Activated CD8-positive, alpha-beta memory T cell treated with anti-CD3 and anti-CD28 coated beads, Interleukin-2, amount 50 U/mL, for 1 hour (primary cell): ENCODE results near the gene GLIS2.
A peak's percentile ranks its signal among the peaks of the same experiment; 100 is the strongest.

Experiments
- DNase-seq: peaks from one replicate; pipeline ENCODE4 v3.0.0-alpha.2; 2020; ENCODE audit errors: extremely low read depth

Gene GLIS2

DNA sequence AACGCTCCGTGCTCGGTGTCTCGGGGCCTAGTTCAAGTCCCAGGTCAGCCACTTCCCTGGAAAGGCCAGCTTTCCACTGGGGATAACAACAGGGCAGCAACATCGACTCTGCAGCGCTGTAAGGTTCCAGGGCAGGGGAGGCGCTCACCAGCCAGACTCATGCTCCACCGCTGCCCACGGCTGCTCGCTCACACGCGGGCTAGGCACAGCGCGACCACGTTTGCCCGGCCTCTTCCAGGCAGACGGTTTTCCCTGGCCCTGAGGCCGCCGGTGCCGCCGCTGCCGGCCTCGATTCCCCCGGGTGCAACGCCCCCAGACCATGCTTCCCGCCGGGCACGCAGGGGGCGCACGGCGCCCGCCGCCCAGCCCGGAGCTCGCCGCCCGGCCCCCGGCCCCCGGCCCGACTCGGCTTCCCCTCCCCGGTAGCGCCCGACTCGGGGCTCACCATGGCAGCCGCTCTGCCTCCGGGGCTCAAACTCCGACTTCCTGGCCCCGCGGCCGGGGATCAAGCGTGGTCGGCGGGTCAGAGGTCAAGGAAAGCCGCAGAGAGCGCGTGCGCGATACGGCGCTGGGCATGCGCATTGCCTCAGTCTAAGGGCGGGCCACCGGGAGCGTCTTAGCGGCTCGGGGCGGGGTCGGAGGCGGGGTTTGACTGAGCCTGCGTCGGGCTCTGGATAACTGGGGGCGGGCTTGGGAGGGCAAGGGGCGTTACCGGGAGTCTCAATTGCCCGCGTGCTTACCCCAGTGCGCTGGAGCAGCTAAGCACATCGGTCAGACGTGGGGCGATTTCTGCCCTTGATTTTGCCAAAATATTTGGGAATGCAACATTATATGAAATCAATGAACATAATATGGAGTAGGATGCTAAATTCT is 35.2 kb downstream of the GLIS2 start, which contains the start of gene PAM16:
Gene PAM16, minus strand, starts transcription at position 535 of the 873 bp plus-strand sequence. Its CDS starts 87 bp downstream, at position 448.
- peak; percentile 89 for DNase-seq

DNA sequence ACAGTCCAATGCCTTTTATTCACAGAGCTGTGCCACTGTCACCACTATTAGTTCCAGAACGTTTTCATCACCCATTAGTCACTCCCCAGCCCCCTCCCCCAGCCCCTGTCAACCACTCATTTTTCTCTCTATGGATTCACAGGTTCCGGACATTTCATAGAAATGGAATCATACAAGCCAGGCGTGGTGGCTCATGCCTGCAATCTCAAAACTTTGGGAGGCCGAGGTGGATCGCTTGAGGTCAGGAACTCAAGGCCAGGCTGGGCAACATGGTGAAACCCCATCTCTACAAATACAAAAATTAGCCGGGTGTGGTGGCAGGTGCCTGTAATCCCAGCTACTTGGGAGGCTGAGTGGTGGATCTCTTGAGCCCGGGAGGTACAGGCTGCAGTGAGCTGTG is 36.0 kb downstream of the GLIS2 start:
- DNase-seq: no peak

DNA sequence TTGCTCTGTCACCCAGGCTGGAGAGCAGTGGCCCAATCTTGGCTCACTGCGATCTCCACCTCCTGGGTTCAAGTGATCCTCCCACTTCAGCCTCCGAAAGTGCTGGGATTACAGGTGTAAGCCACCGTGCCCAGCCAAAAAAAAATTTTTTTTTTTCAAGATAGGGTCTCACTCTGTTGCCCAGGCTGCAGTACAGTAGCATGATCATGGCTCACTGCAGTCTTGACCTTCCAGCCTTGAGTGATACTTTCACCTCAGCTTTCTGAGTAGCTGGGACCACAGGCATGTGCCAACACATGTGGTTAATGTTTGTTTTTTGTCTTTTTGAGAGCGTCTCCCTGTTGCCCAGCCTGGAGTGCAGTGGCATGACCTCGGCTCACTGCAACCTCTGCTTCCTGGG is 37.0 kb downstream of the GLIS2 start:
- DNase-seq: no peak

DNA sequence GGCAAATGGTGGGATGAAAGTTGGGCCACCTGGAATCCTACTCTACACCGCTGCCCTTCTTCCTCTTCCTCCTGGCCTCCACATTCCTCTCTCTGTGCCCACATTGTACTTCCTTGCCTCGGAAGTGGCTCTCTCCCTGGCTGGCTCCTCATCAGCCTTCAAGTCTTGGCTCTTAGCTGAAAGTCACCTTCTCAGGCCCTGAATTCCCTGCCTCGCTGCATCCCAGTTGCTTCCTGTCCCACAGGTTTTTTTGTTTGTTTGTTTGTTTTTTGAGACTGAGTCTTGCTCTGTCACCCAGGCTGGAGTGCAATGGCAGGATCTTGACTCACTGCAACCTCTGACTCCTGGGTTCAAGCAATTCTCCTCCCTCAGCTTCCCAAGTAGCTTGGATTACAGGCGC is 37.8 kb downstream of the GLIS2 start:
- no peak for DNase-seq

DNA sequence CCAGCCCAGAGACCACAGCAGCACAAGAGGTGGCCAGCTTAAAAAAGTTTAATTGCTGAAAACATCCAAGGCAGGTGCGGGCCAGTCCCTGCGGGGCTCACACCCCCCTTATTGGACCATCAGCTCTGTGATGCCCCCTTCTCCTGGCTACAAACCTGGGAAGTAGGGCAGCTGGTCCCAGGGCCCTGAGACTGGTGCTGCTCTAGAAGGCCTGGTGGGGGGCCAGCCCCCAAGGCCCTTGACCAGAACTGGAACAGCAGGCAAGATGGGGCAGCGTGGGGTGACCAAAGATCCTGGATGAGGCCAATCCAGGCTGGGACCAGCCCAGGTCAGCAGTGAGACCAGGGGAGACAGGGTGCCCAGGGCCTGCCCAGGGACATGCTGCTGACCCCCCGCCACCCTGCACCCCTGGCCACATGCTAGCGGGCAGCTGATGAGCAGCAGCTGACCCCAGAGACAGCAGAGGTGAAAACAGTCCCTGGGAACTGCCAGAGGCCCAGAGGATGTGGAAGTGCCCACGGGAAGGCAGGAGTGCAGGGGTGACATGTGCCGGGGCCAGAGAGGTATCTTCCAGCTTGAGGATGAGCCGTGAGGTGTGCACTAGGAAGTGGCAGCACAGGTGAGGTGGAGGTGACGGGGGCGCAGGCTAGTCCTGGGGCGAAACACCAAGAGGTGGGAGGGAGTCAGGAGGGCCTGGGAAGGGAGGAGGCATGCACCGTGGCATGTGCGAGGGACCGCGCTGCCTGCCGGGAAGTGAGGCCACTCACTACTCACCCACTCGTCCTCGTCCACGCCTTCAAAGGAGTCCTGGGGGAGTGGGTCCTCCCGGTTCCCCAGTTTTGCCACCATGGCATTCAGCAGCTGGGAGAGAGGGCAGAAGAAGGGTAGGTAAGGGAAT is 38.9 kb downstream of the GLIS2 start:
- DNase-seq: no peak

DNA sequence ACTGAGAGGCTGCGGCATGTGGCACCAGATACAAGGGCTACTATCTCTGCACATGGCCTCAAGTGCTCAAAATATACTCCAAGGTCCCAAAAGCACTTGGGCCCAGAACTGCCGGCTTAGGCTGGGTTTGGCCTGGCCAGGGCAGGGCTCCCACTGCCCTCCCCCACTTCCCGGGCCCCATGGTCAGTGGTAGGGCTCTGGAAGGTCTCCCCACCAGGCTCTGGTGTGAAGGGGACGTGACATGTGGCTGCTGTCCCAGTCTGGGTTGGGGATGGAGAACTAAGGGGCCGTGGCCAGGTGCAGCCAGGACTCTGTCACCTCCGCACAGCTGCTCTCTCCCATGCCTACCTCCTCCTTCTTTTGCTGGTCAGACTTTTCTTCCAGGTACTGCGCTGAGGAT is 41.0 kb downstream of the GLIS2 start:
- DNase-seq: no peak

DNA sequence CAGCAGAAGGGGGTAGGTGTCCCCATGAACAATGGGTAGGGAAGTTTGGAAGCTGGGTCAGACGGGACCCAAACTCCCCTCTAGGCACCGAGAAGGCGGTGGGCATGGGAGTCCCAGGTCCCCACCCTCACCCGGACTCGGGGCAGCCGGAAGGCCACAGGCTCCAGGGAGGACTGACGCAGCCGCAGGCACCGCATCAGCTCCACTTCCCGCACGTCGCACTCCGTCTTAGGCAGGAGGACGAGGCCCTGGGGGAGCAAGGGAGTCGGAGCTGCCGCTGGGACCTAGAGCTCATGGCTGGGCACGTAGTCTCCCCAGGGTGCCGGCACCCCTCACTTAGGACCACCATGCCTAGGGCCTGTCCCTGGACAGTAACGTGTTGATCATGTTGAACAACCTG is 42.4 kb downstream of the GLIS2 start:
- DNase-seq: no peak

DNA sequence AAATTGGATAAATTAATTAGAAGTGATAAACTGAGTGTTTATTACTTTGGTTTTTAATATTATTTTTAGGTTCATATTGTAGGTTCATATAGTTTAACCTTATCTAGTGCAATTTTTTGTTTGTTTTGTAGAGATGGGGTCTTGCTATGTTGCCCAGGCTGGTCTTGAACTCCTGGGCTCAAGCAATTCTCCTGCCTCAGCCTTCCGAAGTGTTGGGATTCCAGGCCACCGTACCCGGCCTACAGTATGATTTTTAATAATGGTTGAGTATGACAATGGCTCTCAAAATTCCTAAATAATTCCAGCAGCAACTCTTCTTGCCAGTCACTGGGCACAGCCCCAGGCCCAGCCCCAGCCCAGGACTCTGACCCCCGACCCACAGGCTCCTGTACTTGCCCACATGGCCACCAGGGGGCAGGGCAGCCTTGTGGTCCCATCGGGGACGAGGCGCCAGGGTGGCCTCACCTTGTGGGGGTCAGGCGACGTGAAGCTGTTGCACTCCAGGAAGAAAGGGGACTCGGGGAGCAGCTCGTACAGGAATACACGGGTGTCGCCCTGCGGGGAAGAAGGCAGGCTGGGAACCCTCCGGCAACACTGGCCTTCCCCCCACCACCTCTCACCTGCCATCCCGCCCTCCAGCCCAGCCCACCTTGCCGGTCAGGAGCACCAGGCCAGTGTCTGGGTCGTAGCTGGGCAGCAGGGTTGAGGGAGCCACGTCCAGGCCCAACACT is 43.1 kb downstream of the GLIS2 start:
- no peak for DNase-seq

DNA sequence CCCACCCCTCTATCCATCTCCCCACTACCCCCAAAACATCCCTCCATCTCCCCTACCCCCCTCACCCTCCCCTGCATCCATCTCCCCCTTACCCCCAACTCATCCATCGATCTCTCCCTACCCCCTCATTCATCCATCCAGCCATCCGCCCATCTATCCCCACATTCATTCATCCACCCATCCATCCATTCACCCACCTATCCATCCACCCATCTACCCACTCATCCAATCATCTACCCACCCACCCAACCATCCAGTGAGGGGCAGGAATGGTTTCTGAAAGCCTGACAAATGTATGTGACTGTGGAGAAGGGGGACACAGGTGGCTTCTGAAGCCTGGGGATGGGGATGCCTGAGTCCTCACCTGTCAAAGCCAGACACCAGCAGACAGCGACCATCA is 44.0 kb downstream of the GLIS2 start:
- DNase-seq: no peak

DNA sequence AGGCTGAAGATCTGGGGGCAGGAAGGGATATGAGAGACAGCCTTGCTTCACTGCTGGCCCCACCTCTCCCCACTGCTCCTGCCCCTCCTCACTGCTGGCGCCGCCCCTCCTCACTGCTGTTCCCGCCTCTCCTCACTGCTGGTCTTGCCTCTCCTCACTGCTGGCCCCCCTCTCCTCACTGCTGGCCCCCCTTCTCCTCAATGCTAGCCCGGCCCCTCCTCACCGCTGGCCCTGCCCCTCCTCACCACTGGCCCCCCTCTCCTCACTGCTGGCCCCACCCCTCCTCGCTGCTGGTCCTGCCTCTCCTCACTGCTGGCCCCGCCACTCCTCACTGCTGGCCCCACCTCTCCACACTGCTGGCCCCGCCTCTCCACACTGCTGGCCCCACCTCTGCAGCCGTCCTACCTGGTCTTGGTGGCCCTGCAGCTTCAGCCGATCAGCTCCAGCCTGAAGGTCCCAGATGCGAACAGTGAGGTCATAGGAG is 44.7 kb downstream of the GLIS2 start:
- no peak for DNase-seq

DNA sequence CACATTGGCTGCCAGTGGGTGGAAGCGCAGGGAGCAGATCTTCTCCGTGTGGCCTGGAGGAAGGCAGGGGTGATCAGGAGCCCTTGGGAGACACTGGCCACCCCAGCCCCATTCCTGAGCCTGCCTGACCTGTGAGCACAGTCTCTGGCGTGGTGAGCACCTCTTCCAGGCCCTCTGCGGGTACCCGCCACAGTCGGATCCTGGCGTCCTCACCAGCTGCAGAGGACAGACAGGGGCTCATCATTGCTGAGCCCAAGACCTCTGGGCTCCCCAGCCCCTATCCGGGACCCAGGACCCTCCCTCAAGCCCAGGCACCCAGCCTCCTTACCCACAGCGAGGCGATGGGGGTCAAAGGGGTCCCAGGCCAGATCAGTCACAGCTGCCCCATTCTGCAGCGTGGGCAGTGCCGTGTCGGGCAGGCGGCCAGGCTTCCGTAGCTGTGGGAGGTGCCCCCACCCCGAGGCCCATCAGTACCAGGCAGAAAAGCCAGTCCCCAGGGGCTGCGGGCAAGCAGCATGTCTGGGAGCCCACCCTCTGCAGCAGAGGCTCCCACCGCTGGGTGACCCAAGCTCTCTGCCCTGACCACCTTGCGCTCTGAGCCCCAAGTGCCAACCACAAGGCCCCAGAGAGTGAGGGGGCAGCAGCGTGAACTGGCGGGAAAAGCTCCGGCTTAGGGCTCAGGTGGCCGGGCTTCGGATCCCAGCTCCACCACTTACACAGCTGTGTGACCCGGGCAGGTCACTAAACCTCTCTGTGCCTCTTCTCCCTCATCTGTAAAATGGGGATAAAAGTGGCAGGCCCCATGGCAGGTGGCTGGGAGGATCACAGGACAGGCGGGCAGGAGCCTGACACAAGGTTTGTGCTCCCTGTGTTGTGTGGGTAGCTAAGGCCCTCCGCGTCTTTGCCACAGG is 45.4 kb downstream of the GLIS2 start:
- DNase-seq: no peak

DNA sequence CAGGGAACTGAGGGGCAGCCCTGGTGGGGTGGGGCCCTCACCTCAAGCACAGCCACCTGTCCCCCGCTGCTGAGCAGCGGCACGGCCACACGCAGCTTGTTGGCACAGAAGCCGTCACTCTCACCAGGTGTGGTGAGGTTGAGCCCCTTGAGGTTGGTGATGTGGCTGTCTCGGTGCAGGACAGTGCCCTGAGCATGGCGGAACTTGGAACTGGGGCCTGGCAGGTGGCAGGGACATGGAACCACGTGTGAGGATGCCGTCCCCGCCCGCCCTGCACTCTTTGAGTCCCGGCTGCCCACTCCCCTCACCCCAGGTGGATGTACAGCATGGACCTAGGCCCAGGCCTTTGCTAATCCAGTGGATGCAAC is 46.1 kb downstream of the GLIS2 start:
- DNase-seq: no peak

DNA sequence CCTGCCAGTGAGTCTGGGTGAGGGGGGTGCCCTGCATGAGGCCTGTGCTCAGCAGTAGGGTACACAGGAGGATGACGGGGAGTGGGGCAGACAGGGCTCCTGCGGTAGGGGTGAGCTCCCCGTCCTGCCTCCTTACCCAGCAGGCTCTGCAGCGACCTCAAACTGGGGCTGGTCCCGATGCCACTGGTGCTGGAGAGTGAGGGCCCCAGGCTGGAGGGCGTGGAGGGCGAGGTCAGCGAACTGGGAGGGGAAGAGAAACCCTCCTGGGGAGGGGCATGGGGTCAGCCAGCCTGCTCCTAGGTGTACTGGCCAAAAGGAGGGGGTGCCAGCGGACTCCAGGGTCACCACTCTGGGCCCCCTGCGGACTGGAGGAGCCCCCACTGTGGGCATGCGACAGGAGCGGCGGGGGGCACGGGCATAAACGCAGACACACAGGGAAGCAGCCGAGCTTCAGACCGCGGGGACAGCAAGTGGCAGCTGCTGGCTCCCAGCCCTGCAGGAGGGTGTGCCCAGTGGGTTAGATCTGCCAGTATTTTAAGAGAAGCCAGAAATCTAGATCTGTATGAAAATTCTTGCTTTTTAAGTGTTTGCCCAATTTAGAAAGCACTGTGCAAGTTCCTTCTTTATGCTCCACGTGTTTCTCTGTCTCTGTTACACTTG is 46.7 kb downstream of the GLIS2 start:
- DNase-seq: no peak

DNA sequence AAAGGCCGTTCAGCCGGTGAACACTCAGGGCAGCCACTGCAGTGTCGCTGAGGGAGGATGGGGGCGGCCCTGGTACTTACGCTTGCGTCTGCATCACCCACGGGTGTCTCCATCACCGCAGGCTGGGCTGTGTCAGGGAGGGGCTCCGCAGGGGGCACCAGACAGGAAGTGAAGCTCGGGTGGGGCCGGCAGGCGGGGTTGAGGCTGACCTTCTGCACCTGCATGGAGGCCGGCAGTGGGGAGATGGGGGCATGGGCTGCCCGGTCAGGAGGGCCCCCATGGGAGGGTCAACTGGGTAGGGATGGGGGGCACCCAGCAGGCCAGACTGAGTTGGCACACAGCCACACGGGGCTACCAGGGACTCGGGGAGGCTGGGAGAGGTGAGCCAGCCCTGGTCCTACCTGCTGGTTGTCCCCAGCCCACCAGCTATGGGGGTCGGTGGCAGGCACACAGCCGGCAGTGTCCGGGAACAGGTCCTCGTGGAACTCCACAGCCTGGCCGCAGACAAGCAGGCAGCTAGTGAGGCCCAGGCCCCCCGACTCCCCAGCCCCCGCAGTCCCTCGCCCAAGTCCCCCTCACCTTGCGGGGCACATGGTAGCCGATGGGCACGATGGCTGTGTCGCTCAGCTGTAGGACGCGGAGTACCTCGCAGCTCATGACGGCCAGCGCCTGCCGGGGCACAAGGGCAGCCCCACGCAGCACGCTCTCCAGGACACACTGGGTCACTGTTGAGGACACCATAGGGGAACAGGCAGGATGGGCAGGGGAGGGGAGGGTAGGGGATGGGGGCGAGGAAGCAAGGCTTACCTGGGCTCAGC is 48.5 kb downstream of the GLIS2 start:
- DNase-seq: no peak

DNA sequence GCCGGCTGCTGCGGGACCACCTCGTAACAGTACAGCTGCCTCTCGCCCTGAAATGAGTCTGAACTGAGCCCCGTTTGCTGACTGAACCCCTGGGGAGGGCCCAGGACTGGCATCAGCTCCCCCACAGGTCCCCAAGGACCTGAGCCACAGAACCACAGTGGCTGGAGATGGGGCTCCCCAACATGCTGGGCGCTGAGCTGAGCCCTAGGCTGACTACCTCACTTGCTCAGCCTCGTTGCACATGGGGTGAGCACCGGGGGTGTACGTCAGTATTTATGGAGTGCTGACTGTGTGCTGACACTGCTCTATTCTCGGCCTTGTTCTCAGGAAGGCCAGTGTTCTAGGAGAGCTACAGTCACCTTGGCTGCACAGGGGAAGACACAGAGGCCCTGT is 49.1 kb downstream of the GLIS2 start:
- no peak for DNase-seq

DNA sequence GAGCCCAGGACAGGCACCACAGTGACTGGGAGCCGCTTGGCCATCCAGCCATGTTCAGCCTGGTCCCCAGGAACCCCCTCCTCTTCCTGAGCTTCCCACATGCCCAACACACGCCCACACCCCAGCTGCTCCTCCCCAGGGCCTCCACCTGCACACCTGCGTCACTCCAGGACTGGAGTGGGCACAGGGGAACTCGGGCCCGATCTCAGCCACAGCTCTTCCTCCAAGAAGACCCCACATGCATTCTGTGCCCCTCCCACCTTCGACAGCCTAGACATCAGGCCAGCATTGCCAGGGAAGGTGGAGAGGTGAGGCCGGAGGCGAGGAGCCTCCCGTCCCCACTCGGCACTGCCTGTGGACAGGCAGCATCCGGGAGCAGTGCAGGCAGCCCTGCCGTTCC is 49.7 kb downstream of the GLIS2 start:
- no peak for DNase-seq

DNA sequence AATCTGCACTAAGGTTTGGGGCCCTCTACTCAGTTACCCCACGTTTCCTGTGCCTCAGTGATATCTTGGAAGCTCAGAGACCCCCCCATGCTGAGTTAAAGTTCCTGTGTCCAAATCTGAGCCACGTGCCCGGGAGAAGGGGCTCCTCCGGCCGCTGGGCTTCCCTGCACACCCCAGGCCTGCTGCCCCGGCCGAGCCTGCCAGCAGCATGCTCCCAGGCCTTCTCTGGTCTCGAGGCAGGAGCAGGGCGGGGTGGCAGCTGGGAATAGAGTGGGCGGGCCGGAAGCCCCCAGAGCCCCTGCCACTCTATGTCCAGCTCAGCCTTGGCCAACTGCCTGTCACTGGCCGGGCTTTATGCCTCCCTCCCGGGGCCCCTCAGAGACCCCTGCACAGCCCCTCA is 50.1 kb downstream of the GLIS2 start:
- DNase-seq: no peak

DNA sequence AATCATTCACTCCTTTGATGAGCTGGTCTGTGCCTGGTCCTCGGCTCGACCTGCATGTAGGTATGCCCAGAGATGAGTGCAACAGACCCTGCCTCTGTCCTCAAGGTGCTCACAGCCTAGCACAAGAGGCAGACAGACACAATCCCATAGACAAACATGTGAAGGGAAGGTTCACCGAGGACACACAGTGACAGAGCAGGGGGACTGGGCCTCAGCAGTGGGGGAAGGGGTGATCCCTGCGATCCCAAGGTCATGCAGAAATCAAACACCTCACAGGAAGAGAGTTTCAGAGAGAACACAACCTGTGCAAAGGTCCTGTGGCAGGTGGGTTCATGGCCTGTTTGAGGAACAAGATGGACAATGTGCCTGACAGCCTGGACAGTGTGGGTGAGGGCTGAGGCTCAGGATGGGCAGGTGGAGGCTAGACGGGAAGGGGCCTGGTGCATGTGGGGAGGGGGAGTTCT is 51.6 kb downstream of the GLIS2 start:
- DNase-seq: no peak

DNA sequence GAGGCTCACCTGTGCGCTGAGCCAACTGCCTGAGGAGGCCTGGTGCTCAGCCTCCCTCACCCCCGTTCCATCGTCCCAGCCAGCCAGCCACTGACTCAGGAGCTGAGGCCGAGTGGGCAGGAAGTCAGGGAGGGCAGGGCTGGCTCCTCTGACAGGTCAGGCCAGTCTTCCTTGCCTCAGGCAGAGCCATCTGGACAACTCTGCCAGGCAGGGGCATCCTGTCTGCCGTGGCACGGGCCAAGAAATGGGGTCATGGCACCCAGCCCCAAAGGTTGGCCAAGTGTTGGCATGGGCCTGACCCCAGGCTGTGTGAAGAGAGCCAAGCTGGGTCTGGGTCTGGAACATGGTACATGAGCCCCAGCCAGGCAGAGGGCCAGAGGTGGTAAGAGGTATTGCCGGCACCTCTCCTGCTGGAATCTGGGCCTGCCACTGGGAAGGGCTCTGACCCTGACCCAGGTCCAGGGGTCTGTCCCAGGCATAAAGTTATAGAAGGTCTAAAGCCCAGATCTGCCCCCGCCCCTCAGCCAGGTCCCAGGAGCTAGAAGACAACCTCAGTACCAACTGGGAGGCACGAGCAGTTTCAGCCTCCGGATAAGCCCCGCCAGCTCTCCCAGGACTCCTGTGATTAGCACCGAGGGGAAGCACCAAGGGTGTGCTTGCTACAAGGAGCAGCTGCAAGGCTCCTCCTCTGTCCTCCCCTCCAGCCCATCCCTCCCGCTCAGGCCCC is 53.3 kb downstream of the GLIS2 start:
- no peak for DNase-seq
